Activated B cell treated with CpG ODN at 0.5 μM for 24 hours (primary cell): ENCODE data around the gene COX7B. TPM values are rescaled to one million over a fixed set of nuclear protein-coding genes. Genes with fewer than 3 reads are reported as not detected.
"Not testable (repeated sequence)": the region's sequence is repeated elsewhere in the genome, so short reads cannot be mapped to it uniquely, and the experiment has no call there.

Experiments
- ATAC-seq: fragments of 200-7000 bp; cut with Tn5 transposase; one replicate; pipeline ENCODE4 v1.10.0; 2021; ENCODE audit warnings: low read depth, mild to moderate bottlenecking, moderate library complexity
- CTCF ChIA-PET: fragments of 350-600 bp; sonication (Branson Sonifier 250); formaldehyde crosslinking; loops from one replicate; lab custom pipeline; 2021; ENCODE audit warnings: antibody characterized with exemption; lab: Charles Lee
- POLR2A ChIA-PET: fragments of 350-600 bp; sonication (Branson Sonifier 250); formaldehyde crosslinking; loops from one replicate; lab custom pipeline; 2021; ENCODE audit warnings: antibody characterized with exemption; lab: Charles Lee
- DNase-seq: peaks from one replicate; pipeline ENCODE4 v3.0.0; 2022
- H3K27ac Mint-ChIP-seq: one replicate; pipeline ENCODE4 v1.8.0; 2020; ENCODE audit warnings: mixed read lengths
- H3K27me3 Mint-ChIP-seq: one replicate; pipeline ENCODE4 v1.8.0; 2021; ENCODE audit warnings: mixed read lengths
- H3K36me3 Mint-ChIP-seq: one replicate; pipeline ENCODE4 v1.8.0; 2021; ENCODE audit warnings: low read depth, mixed read lengths
- H3K4me1 Mint-ChIP-seq: one replicate; pipeline ENCODE4 v1.8.0; 2021; ENCODE audit warnings: mixed read lengths
- H3K4me3 Mint-ChIP-seq: one replicate; pipeline ENCODE4 v1.8.0; 2020; ENCODE audit warnings: mild to moderate bottlenecking, mixed read lengths
- H3K9me3 Mint-ChIP-seq: one replicate; pipeline ENCODE4 v1.8.0; 2020; ENCODE audit warnings: mixed read lengths
- CTCF ChIP-seq: fragments of 200-600 bp; IDR thresholded peaks from one replicate; pipeline ENCODE4 v1.8.0; 2022; ENCODE audit warnings: antibody characterized with exemption, mild to moderate bottlenecking
- intact Hi-C: fragments of 100-400 bp; cut with micrococcal nuclease; formaldehyde crosslinking; loops from one replicate; pipeline ENCODE4 v1.15.1; 2024
- total RNA-seq: library from RNA; stranded (reverse); gene quantifications from 2 replicates; pipeline ENCODE4 v1.2.3, GENCODE V29; 2022

COX7B gene
- total RNA-seq, 1 donor from 2014 or later: 196 TPM

- ChIA-PET POLR2A (interaction anchor here (0.7 kb wide), 1 partner anchor 23 kb away, joined by 4 read pairs; no protein-coding TSS in a partner anchor), CTCF (interaction anchor here (0.9 kb wide), 1 partner anchor 154 kb away, joined by 3 read pairs; no protein-coding TSS in a partner anchor)
- DNase-seq (no peak), ATAC-seq (no peak)
- Mint-ChIP-seq H3K4me3 (peak overlapping the region; percentile 52), H3K9me3 (no peaks in the 10 kb centered on the region), H3K36me3 (no peaks in the 10 kb centered on the region), H3K4me1 (peaks cover 39% of the 10 kb centered on the region), H3K27ac (no peak overlapping the region), H3K27me3 (no peaks in the 10 kb centered on the region)
- intact Hi-C loops: loop anchor here (10.0 kb wide), 2 partner anchors 597 to 837 kb away; no protein-coding TSS in a partner anchor
- TF ChIP-seq CTCF: no peak
Observed at GRCh38 chrX:77917294-77917933, 18.1 kb downstream of the COX7B start.

- POLR2A ChIA-PET: no interaction called here
- CTCF ChIA-PET: no interaction called here
- intact Hi-C loops: loop anchor here (10.0 kb wide), 2 partner anchors 596 to 836 kb away; no protein-coding TSS in a partner anchor
- H3K4me3 Mint-ChIP-seq: no peak overlapping the region
- no peak for ATAC-seq
- no peak for TF ChIP-seq CTCF
- no peaks in the 10 kb centered on the region for H3K27me3 Mint-ChIP-seq
- peaks cover 32% of the 10 kb centered on the region for H3K4me1 Mint-ChIP-seq
- no peaks in the 10 kb centered on the region for H3K36me3 Mint-ChIP-seq
- DNase-seq: no peak
- no peaks in the 10 kb centered on the region for H3K9me3 Mint-ChIP-seq
- no peak overlapping the region for H3K27ac Mint-ChIP-seq
Observed at GRCh38 chrX:77918568-77918967, 19.3 kb downstream of the COX7B start.

- ATAC-seq, H3K27me3 Mint-ChIP-seq, CTCF ChIA-PET, H3K27ac Mint-ChIP-seq, H3K9me3 Mint-ChIP-seq, H3K4me3 Mint-ChIP-seq, DNase-seq, POLR2A ChIA-PET, H3K36me3 Mint-ChIP-seq: not testable (repeated sequence)
- intact Hi-C loops: loop anchor here (10.0 kb wide), 2 partner anchors 595 to 835 kb away; no protein-coding TSS in a partner anchor
- peaks cover 31% of the 10 kb centered on the region for H3K4me1 Mint-ChIP-seq
Observed at GRCh38 chrX:77919370-77919769, 20.1 kb downstream of the COX7B start.

GRCh38 chrX:77922787-77923186 lies 23.5 kb downstream of the COX7B start:
- no peak overlapping the region for H3K4me3 Mint-ChIP-seq
- no peaks in the 10 kb centered on the region for H3K27me3 Mint-ChIP-seq
- peaks cover 24% of the 10 kb centered on the region for H3K4me1 Mint-ChIP-seq
- CTCF ChIA-PET: no interaction called here
- POLR2A ChIA-PET: no interaction called here
- TF ChIP-seq CTCF: no peak
- no peak overlapping the region for H3K27ac Mint-ChIP-seq
- no peaks in the 10 kb centered on the region for H3K36me3 Mint-ChIP-seq
- DNase-seq (no peak), ATAC-seq (no peak)
- intact Hi-C loops: no loop called here
- H3K9me3 Mint-ChIP-seq: no peaks in the 10 kb centered on the region

- Mint-ChIP-seq H3K9me3 (no peaks in the 10 kb centered on the region), H3K4me1 (peaks cover 11% of the 10 kb centered on the region), H3K27me3 (no peaks in the 10 kb centered on the region), H3K4me3 (no peak overlapping the region), H3K27ac (no peak overlapping the region), H3K36me3 (no peaks in the 10 kb centered on the region)
- ATAC-seq (no peak), DNase-seq (no peak)
- no peak for TF ChIP-seq CTCF
- POLR2A ChIA-PET: no interaction called here
- CTCF ChIA-PET: no interaction called here
- intact Hi-C loops: no loop called here
Observed at GRCh38 chrX:77924320-77924859, 25.1 kb downstream of the COX7B start.
